ENCODE data around the gene OR5K2.

The OR5K2 gene

GRCh38 chr3:98508582-98508981 lies 11.1 kb downstream of the OR5K2 start:
- H3K9me3 Mint-ChIP-seq: no peaks in the 10 kb centered on the region
- no peak overlapping the region for H3K27ac Mint-ChIP-seq
- no peak for DNase-seq (ENCODE audit: low spot score in 2 of 2)
- no peak for ATAC-seq (ENCODE audit: low read depth)
- peaks cover 14% of the 10 kb centered on the region for H3K36me3 Mint-ChIP-seq
- H3K4me3 Mint-ChIP-seq: no peak overlapping the region
- H3K27me3 Mint-ChIP-seq: no peaks in the 10 kb centered on the region
- H3K4me1 Mint-ChIP-seq: peaks cover 7% of the 10 kb centered on the region

GRCh38 chr3:98512576-98512975 lies 15.1 kb downstream of the OR5K2 start:
- Mint-ChIP-seq H3K36me3 (peaks cover 21% of the 10 kb centered on the region), H3K9me3 (no peaks in the 10 kb centered on the region), H3K4me1 (peaks cover 7% of the 10 kb centered on the region), H3K27me3 (no peaks in the 10 kb centered on the region), H3K27ac (no peak overlapping the region), H3K4me3 (no peak overlapping the region)
- ATAC-seq (ENCODE audit: low read depth) (no peak), DNase-seq (ENCODE audit: low spot score in 2 of 2) (no peak)

DNA sequence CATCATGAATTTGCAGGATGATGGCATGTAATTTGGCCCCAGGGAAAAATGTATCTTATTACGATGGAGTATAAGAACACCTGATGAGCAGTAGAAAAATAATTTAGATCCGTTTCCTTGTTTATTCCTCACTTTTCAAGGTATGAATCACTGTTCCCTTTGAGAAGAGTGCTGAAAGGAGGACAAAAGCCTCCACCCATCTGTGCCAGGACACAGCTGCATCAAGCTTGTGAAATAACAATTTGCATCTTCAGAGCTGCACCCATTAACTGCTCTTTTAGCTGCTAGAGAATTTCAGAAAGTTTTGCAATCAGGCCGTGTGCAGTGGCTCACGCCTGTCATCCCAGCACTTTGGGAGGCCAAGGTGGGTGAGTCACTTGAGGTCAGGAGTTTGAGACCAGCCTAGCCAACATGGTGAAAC lies 15.6 kb downstream of the OR5K2 start:
- Mint-ChIP-seq H3K4me3 (no peak overlapping the region), H3K27ac (no peak overlapping the region), H3K27me3 (no peaks in the 10 kb centered on the region), H3K36me3 (peaks cover 20% of the 10 kb centered on the region), H3K9me3 (no peaks in the 10 kb centered on the region), H3K4me1 (peaks cover 9% of the 10 kb centered on the region)
- DNase-seq (ENCODE audit: low spot score in 2 of 2) (no peak), ATAC-seq (ENCODE audit: low read depth) (no peak)

- H3K4me1 Mint-ChIP-seq: peaks cover 12% of the 10 kb centered on the region
- ATAC-seq (ENCODE audit: low read depth): no peak
- DNase-seq (ENCODE audit: low spot score in 2 of 2): no peak
- H3K27ac Mint-ChIP-seq: no peak overlapping the region
- no peak overlapping the region for H3K4me3 Mint-ChIP-seq
- H3K9me3 Mint-ChIP-seq: no peaks in the 10 kb centered on the region
- H3K27me3 Mint-ChIP-seq: no peaks in the 10 kb centered on the region
- H3K36me3 Mint-ChIP-seq: peaks cover 16% of the 10 kb centered on the region
Observed at GRCh38 chr3:98513736-98514135, 16.3 kb downstream of the OR5K2 start.

- Mint-ChIP-seq H3K9me3 (no peaks in the 10 kb centered on the region), H3K27ac (no peak overlapping the region), H3K27me3 (no peaks in the 10 kb centered on the region), H3K4me1 (peaks cover 21% of the 10 kb centered on the region), H3K36me3 (peaks cover 22% of the 10 kb centered on the region), H3K4me3 (no peak overlapping the region)
- no peak for DNase-seq (ENCODE audit: low spot score in 2 of 2)
- no peak for ATAC-seq (ENCODE audit: low read depth)
Observed at GRCh38 chr3:98514948-98515347, 17.5 kb downstream of the OR5K2 start.

- DNase-seq (ENCODE audit: low spot score in 2 of 2): no peak
- peaks cover 24% of the 10 kb centered on the region for H3K36me3 Mint-ChIP-seq
- H3K27me3 Mint-ChIP-seq: no peaks in the 10 kb centered on the region
- no peak for ATAC-seq (ENCODE audit: low read depth)
- no peak overlapping the region for H3K4me3 Mint-ChIP-seq
- H3K4me1 Mint-ChIP-seq: peaks cover 30% of the 10 kb centered on the region
- no peaks in the 10 kb centered on the region for H3K9me3 Mint-ChIP-seq
- no peak overlapping the region for H3K27ac Mint-ChIP-seq
Observed at GRCh38 chr3:98518816-98519215, 21.3 kb downstream of the OR5K2 start.

- no peak overlapping the region for H3K4me3 Mint-ChIP-seq
Observed at GRCh38 chr3:98519351-98519750, 21.9 kb downstream of the OR5K2 start.

DNA sequence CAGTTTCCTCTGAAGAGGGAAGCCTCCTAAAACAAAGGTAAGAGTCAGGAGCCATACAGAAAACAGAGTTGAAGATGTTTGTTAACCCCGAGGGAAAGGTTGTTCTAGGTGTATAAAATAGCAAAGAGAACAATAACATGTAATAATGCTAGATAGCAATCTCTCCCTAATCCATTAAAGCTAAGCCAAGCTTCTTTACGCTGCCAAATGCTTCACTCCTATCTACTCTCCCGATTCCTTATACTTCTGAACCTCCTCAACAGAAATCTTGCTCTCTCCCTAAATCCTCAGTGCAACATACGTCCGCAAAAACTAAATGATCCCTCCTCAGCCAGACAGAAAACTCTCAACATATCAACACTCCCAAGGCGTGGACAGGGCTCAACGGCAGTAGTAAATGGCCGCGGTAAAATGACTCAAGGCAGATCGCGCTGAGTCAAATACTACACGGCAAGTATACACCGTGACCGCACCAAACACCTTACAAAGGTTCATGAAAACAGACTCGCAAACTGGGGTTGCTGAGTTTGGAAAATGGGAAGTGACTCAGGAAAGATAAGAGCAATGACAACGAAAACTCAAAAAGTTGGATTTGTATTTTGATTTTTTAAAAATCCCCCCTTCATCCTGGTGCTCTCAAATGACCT lies 24.5 kb downstream of the OR5K2 start:
- Mint-ChIP-seq H3K9me3 (no peaks in the 10 kb centered on the region), H3K27me3 (no peaks in the 10 kb centered on the region), H3K4me3 (peak overlapping the region; percentile 91), H3K27ac (peak overlapping the region; percentile 97), H3K36me3 (peaks cover 14% of the 10 kb centered on the region), H3K4me1 (peaks cover 34% of the 10 kb centered on the region)
- DNase-seq (ENCODE audit: low spot score in 2 of 2): peak in 1 of 2 donors; percentile 16
- ATAC-seq (ENCODE audit: low read depth): peak; percentile 25

More at GRCh38 chr3:98519351-98519750, 21.9 kb downstream of the OR5K2 start:
- no peak for ATAC-seq (ENCODE audit: low read depth)
- H3K36me3 Mint-ChIP-seq: peaks cover 24% of the 10 kb centered on the region
- peaks cover 30% of the 10 kb centered on the region for H3K4me1 Mint-ChIP-seq
- no peak for DNase-seq (ENCODE audit: low spot score in 2 of 2)
- no peaks in the 10 kb centered on the region for H3K9me3 Mint-ChIP-seq
- no peak overlapping the region for H3K27ac Mint-ChIP-seq
- H3K27me3 Mint-ChIP-seq: no peaks in the 10 kb centered on the region

DNA sequence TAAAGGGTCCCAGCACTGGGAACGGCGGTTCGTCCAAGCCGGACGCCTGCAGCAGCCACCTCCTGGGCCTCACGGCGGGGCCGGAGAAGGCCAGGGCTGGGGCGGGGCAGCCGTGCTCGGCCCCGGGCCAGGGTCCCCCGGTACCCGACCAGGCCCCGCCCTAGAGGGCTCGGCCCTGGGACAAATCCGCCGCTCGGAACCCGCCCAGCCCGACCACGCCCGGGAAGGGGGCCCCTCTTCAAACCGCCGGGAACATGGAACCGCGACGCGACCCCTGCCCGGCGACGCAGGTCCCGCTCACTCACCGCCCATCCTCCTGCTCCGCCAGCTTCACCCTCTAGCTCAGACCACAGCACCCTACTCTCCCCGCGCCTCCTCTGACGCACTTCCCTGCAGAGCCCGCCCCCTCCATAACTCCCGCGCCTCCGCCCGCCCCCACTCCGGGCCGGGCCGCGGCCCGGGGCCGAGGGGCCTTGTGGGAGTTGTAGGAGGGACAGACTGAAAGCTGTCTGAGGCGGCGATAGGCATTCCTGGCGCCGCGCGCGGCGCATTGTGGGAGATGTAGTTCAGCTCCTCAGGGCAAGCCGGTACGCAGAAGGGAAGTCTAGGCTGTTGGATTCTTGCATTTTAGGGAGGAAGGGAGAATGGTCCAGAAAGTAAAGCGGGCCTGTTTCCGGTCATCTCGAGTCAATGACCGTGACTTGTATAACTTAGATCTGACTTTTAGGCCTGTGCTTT lies 25.2 kb downstream of the OR5K2 start, which contains the start of gene CLDND1:
Gene CLDND1, minus strand, starts transcription at position 359 of the 738 bp plus-strand sequence. CDS start 1,478 bp downstream, outside the sequence.
- H3K9me3 Mint-ChIP-seq: no peaks in the 10 kb centered on the region
- H3K4me1 Mint-ChIP-seq: peaks cover 34% of the 10 kb centered on the region
- DNase-seq (ENCODE audit: low spot score in 2 of 2) (peak; percentile 85 to 94), ATAC-seq (ENCODE audit: low read depth) (peak; percentile 95)
- H3K27ac Mint-ChIP-seq: peak within 1 kb of the TSS; percentile 97
- peaks cover 14% of the 10 kb centered on the region for H3K36me3 Mint-ChIP-seq
- peak within 1 kb of the TSS; percentile 91 for H3K4me3 Mint-ChIP-seq
- H3K27me3 Mint-ChIP-seq: no peaks in the 10 kb centered on the region

- H3K4me1 Mint-ChIP-seq: peaks cover 22% of the 10 kb centered on the region
- H3K27ac Mint-ChIP-seq: no peak overlapping the region
- DNase-seq (ENCODE audit: low spot score in 2 of 2) (no peak), ATAC-seq (ENCODE audit: low read depth) (no peak)
- H3K4me3 Mint-ChIP-seq: no peak overlapping the region
- H3K36me3 Mint-ChIP-seq: peaks cover 5% of the 10 kb centered on the region
- H3K27me3 Mint-ChIP-seq: no peaks in the 10 kb centered on the region
- H3K9me3 Mint-ChIP-seq: no peaks in the 10 kb centered on the region
Observed at GRCh38 chr3:98525494-98525893, 28.0 kb downstream of the OR5K2 start.

DNA sequence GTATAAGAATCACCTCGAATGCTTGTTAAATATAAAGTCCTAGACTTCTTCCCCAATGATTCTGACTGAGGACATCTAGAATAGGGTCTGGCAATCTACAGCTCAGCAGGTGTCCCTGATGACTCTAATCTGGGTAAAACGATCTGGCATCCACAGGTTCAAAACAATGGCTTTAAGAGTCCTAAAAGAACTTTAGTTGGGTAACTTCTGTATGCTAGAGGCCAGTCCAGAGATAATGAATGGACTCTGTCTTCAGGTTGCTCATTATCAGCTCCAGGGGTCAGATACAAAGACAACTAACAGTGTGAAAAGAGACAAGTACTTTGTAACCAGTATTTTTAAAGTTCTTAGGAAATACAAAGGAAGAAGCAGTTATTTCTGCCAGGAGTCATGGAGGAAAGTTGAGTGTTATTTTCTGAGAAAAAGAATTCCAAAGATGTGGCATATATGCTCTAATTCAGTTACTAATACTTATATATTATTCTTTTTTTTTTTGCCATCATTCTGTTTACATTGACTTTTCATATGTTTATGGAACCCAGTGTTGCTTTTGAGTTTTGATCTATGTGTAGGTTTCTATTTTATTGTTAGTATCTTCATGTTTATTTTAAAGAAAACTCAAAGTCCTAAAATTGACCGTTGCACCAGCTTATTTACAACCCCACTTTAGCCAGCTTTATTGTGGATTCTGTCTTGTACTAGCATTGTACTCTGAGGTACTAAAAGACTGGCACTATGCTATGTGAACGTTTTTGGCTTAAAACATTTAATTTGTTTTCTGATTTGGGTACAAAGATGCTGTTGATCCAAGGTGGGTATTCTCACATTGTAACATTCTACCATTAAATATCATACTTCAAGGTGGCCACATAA lies 31.2 kb downstream of the OR5K2 start:
- no peaks in the 10 kb centered on the region for H3K9me3 Mint-ChIP-seq
- ATAC-seq (ENCODE audit: low read depth) (no peak), DNase-seq (ENCODE audit: low spot score in 2 of 2) (no peak)
- H3K27me3 Mint-ChIP-seq: no peaks in the 10 kb centered on the region
- H3K4me3 Mint-ChIP-seq: peak overlapping the region; percentile 63
- H3K27ac Mint-ChIP-seq: peak overlapping the region; percentile 72
- H3K4me1 Mint-ChIP-seq: peaks cover 11% of the 10 kb centered on the region
- peaks cover 3% of the 10 kb centered on the region for H3K36me3 Mint-ChIP-seq

DNA sequence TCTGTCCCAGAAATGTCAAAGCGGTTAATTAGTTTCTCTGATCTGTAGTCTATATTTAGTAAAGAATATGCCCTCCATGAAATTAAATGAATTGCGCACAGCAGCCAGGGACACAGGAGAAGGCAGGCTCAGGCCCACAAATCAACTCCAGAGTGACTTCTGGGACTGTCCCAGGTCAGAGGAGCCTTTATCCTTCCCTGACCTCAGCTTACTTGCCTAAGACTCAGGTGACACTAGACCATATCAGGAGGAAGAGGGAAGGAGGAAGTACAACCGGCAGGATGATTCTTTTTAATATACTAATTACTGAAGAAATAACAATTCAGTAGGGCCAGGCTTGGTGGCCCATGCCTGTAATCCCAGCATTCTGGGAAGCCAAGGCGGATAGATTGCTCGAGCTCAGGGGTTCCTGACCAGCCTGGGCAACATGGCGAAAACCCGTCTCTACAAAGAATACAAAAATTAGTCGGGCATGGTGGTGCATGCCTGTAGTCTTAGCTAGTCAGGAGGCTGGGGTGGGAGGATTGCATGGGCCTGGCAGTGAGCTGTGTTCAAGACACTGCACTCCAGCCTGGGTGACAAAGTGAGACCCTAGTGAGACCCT lies 32.5 kb downstream of the OR5K2 start:
- Mint-ChIP-seq H3K4me3 (peak overlapping the region; percentile 77), H3K36me3 (peaks cover 3% of the 10 kb centered on the region), H3K9me3 (no peaks in the 10 kb centered on the region), H3K4me1 (peaks cover 7% of the 10 kb centered on the region), H3K27me3 (no peaks in the 10 kb centered on the region), H3K27ac (peak overlapping the region; percentile 80)
- ATAC-seq (ENCODE audit: low read depth) (no peak), DNase-seq (ENCODE audit: low spot score in 2 of 2) (no peak)

- peaks cover 3% of the 10 kb centered on the region for H3K36me3 Mint-ChIP-seq
Observed at GRCh38 chr3:98530676-98531075, 33.2 kb downstream of the OR5K2 start.

More at GRCh38 chr3:98530676-98531075, 33.2 kb downstream of the OR5K2 start:
- H3K27ac Mint-ChIP-seq: peak overlapping the region; percentile 80
- H3K27me3 Mint-ChIP-seq: no peaks in the 10 kb centered on the region
- peak overlapping the region; percentile 96 for H3K4me3 Mint-ChIP-seq
- DNase-seq (ENCODE audit: low spot score in 2 of 2) (no peak), ATAC-seq (ENCODE audit: low read depth) (no peak)
- H3K9me3 Mint-ChIP-seq: no peaks in the 10 kb centered on the region
- peaks cover 7% of the 10 kb centered on the region for H3K4me1 Mint-ChIP-seq
